Measurements from ENCODE around the gene ITIH4.

GRCh38 chr3:52852419-52852818 lies 21.9 kb upstream of the ITIH4 start:
- no peak for TF ChIP-seq CTCF (IDR thresholded peaks at IDR 0.05)
- no peak for TF ChIP-seq POLR2A (IDR thresholded peaks at IDR 0.05)

Data from heart left ventricle (tissue), 13 donors.